Caki2 (cell line): ENCODE data around the gene PRG3. TPM values are rescaled to one million over a fixed set of nuclear protein-coding genes. Genes with fewer than 3 reads are reported as not detected.
"Not testable (repeated sequence)": the region's sequence is repeated elsewhere in the genome, so short reads cannot be mapped to it uniquely, and the experiment has no call there.

Experiments used
- DNase-seq: peaks from one replicate; pipeline ENCODE4 v3.0.0-alpha.2; 2015; ENCODE audit warnings: low read depth
- in situ Hi-C: cut with HindIII; loops from 2 replicates; pipeline ENCODE4 v1.10.0; 2016; ENCODE audit warnings: low sequenced_read_pairs, low pct_unique_long_range_greater_than_20kb, mixed read lengths
- total RNA-seq: library from RNA; depleted of rRNA; stranded (reverse); fragments of >200 nt; shearing (Covaris generic); gene quantifications from 2 replicates; pipeline ENCODE4 v1.2.3, GENCODE V29; 2014; ENCODE audit warnings: low replicate concordance

PRG3 gene
- total RNA-seq, 1 experiment from 2014 or later, result not detected

GRCh38 chr11:57368845-57369232, 12.1 kb downstream of the PRG3 start:
- in situ Hi-C loops, result no loop called here
- no peak for DNase-seq

DNA sequence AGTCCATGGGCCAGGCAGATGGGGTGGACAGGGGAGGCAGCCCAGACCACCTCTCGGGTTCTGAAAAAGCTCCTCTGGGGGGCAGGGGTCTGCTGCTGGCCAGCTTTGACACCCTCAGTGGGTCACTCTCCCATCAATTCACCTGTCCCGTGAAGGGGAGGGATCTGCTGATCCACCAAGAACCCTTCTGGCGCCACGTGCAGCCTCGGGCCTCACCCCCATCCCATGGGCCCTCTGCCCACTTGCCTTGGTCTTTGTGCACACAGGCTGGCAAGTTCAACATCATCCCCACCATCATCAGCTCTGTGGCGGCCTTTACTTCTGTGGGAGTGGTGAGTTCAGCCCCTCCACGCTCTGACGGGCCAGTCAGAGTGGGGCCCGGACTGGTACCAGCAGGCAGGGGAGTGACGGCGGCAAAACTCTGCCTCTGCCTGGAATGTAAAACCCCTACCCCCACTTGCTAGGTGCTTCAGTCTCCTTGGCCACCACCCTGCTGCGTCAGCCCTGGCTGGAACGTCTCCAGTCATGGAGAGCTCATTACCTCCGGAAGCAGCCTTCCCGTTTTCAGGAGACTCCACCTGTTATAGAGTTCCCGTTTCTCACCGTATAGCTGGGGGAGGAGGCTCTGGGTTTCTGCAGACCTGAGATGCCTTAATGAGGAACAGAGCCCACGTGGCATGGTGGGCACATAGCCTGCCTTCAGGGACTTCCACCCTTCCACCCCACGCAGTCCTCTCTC, 12.7 kb downstream of the PRG3 start:
- in situ Hi-C loops, result no loop called here
- no peak for DNase-seq

GRCh38 chr11:57364851-57365660, 15.9 kb downstream of the PRG3 start:
- in situ Hi-C loops, result no loop called here

DNA sequence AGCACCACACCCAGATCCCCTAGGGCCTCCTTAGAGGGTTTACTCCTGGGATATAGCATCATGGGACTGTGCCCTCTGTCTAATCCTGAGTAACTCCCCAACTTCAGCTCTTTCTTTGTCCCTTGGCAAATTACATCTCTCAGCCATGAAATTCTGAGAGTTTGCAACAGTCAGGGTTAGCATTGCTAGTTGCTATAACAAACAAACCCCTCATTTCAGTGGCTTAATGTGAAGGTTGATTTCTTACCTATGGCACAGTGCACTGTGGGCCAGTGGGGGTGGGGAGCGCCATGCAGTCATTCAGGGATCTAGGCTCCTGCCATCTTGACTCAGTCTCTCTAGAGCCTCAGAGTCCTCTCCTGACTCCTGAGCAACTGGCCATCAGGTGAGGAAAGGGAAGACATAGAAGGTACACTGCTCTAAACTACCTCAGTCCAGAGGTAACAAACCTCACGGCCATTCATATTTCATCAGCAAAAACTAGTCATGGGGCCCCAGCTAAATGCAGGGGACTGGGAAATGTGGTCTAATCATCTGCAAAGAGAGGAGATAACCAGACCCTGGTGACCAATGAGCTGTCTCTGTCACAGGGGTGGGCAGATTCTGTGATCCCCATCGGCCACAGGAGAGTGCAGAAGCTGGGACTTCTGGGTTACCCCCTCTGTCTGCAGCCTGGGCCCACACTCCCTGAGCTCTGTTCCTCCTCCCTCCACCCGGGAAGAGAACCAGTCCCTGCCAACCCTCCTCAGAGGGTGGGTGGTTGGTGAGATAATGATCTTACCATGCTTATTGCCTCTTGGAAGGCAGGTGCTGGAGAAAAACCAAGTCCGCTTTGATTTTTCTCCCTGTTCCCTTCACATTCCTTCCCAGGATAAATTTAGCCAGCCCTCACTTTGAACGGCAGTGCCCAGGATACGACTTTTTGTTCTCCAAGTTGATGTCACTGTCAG, 17.5 kb downstream of the PRG3 start:
- no peak for DNase-seq
- in situ Hi-C loops, result no loop called here

More at GRCh38 chr11:57364851-57365660, 15.9 kb downstream of the PRG3 start:
- DNase-seq, result no peak

DNA sequence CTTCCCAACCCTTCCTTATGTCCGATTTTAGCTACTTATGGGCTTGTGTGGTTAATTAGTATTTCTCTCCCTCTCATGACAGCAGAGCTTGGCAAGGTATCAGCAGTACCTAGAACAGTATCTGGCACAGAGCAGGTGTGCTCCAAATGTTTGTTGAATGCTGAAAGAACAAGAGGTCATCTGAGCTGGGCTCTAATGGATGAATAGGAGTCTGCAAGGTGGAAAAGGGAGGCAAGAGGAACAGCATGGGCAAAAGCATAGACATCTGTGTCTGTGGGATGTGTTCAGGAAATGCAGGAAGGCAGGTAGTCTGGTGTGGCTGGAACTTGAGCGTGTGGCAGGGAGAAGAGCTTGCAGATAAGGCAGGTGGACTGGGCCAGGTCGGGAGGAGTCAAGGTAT, 19.0 kb downstream of the PRG3 start:
- no peak for DNase-seq
- in situ Hi-C loops, result no loop called here

- in situ Hi-C loops, DNase-seq: not testable (repeated sequence)
Measured at GRCh38 chr11:57361420-57361819, 19.5 kb downstream of the PRG3 start.

- in situ Hi-C loops, result no loop called here
- no peak for DNase-seq
Measured at GRCh38 chr11:57360991-57361390, 20.0 kb downstream of the PRG3 start.

- DNase-seq, result no peak
- in situ Hi-C loops, result no loop called here
Measured at GRCh38 chr11:57359896-57360690, 20.9 kb downstream of the PRG3 start.

DNA sequence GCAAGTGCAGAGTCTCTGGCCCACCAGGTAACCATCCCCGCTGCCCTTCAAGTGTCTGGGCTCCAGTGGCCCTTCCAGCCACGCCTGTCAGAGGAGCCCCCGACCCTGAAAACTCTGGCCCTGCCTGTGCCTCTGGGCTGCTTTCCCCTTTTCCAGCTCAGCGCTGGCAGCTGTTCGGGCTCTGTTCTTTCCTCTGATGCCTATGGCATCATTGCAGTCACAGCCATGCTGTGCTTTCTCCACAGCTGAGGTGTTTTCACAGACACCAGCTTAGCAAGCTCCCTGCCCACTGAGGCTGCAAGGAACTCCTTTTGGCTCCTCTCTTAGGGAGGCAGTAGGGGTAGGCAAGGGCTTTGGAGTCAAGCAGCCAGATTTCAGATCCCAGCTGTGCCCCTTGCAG, 21.6 kb downstream of the PRG3 start:
- no peak for DNase-seq
- in situ Hi-C loops, result no loop called here

- in situ Hi-C loops, result no loop called here
- DNase-seq, result no peak
Measured at GRCh38 chr11:57358991-57359390, 22.0 kb downstream of the PRG3 start.

DNA sequence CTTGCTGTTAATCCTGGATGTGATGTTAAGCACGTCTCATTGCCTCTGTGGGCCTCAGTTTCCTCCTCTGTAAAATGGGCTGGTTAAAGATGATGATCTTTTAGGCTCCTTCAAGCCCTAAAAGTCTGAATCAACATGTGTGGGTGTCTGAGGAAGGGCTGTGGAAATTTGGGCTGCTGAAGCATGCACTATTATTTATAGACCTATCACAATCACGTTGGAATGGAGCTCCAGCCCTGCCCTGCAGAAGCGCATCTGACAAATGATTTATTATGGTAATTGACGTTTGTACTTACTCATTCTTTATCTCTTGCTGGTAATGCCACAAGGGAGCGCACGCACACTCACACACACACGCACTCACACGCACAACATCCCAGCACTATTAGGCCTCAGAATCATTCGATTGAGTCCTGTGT, 22.4 kb downstream of the PRG3 start:
- in situ Hi-C loops, result no loop called here
- DNase-seq, result no peak

GRCh38 chr11:57357856-57358255, 23.1 kb downstream of the PRG3 start:
- DNase-seq, result no peak
- in situ Hi-C loops, result no loop called here

DNA sequence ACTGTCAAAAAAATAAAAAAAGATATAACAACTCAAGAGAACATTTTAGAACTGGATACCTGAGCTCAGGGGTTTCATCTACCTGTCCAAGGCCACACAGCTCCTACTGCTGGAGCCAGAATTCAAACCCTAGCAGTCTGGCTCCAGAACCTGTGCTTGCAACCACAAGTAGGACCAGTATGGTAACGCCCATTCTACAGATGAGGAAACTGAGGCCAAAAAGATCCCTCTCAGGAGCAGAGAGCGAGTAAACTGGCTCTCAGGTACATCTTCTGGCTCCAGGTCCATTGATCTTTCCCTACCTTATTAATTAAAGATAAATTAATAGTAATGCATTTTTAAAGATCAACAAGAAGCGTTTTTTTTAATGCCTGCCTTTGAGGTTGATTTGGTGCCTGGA, 23.6 kb downstream of the PRG3 start:
- in situ Hi-C loops, result no loop called here
- no peak for DNase-seq

DNA sequence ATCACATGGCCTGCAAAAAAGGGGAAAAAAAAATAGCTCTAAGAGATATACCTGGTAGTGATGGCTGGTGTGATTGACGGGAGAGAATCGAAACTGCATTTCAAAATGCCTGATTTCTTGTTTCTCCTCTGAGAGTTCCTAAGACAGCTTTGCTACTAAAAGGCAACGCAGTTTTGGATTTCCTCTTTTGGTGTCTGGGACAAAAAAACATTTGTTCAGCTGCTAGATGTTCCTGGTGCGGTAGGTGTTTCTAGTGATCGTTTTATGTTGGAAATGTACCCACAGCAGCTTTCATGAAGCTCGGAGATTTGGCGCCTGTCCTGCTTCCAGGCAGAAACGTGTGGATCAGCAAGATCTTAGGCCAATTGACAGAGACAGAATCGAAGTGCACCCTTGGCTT, 24.7 kb downstream of the PRG3 start:
- no peak for DNase-seq
- in situ Hi-C loops, result no loop called here

GRCh38 chr11:57354699-57355098, 26.3 kb downstream of the PRG3 start:
- in situ Hi-C loops, result no loop called here
- DNase-seq, result no peak

GRCh38 chr11:57353852-57354251, 27.1 kb downstream of the PRG3 start:
- DNase-seq, result no peak
- in situ Hi-C loops, result no loop called here

DNA sequence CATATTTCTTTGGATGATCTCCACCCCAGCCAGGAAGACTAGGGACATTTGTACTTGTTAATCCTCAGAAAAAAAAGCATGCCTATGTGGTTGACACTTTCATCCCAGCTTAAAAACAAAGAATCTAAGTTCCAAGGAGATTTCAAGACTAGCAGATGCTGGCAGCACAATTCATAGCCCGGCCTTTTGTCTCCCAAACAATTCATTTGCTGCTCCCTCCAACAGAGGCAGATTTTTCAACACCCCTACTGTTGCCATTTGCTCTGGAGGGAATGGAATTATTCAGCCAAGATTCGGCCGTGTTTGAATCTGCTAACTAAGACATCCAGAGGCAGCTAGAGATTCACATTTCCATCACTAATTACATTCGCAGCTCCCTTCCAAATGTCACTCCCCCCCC, 27.5 kb downstream of the PRG3 start:
- in situ Hi-C loops, result no loop called here

DNA sequence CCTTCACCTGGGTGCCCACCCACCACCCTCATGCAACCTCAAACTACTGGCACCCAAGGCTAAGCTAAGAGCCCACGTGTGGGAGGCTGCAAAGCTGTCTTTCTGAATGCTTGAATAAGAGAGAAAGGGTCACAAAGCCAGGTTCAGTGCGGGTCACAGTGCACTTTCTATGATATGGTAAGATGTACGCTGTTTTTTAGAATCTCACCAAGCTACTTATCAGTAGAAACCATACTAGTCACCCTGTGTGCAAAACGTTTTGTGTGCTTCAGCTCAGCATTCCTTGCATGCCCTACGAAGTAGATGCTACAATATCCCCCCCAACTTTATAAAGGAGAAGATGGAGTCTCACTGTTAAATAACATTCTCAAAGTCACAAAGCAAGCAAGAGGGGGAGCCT, 27.9 kb downstream of the PRG3 start:
- no peak for DNase-seq
- in situ Hi-C loops, result no loop called here

More for the DNA sequence above, 27.5 kb downstream of the PRG3 start:
- no peak for DNase-seq
